ENCODE measurements around the gene UBE2E2.

GRCh38 chr3:23254835-23255234, 51.7 kb downstream of the UBE2E2 start:
- TF ChIP-seq GATA2 (IDR thresholded peaks at IDR 0.05; ENCODE audit: low read depth, low read length) (no peak), GATA3 (IDR thresholded peaks at IDR 0.05; ENCODE audit: low read depth, low read length) (no peak)

Measured in SH-SY5Y (cell line).